Kidney capillary endothelial cell (primary cell): ENCODE measurements around the gene MGAT3.
"Not testable (repeated sequence)": the region's sequence is repeated elsewhere in the genome, so short reads cannot be mapped to it uniquely, and the experiment has no call there.

Experiments
- DNase-seq: peaks from one replicate; pipeline ENCODE4 v3.0.0-alpha.2; 2018; ENCODE audit warnings: low spot score

The MGAT3 gene, protein sequence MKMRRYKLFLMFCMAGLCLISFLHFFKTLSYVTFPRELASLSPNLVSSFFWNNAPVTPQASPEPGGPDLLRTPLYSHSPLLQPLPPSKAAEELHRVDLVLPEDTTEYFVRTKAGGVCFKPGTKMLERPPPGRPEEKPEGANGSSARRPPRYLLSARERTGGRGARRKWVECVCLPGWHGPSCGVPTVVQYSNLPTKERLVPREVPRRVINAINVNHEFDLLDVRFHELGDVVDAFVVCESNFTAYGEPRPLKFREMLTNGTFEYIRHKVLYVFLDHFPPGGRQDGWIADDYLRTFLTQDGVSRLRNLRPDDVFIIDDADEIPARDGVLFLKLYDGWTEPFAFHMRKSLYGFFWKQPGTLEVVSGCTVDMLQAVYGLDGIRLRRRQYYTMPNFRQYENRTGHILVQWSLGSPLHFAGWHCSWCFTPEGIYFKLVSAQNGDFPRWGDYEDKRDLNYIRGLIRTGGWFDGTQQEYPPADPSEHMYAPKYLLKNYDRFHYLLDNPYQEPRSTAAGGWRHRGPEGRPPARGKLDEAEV

DNA sequence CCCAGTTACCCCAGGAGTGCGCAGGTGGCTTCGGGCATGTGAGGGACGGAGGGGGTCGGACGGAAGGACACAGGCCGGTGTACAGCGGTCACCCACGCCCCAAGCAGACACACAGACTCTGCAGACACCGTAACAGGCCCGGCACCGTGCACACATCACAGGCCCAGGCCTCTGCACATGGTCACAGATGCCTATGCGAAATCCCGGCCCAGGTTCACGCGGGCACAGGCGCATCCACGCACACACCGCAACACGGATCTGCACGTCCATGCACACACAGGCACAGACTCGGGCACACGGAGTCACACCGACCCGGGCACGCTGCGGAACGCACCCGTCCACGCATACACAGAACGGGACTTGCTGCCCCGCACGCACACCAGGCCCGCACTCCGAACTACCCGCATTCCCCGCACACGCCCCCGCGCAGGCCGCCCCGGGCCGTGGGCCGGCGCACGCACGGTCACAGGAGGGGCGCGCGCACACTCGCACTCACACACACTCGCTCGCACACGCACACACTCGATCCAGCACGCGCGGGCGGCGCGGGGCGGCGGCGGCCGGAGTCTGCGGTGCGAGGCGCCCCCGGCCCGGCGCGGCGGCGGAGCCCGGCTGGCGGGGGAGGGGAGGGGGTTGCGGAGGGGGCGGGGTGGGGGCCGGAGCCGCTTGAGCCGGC is at the start of gene MGAT3:
Gene MGAT3, plus strand, starts transcription at position 491 of the 676 bp plus-strand sequence. CDS start 30,336 bp downstream, outside the sequence.
- DNase-seq: no peak

DNA sequence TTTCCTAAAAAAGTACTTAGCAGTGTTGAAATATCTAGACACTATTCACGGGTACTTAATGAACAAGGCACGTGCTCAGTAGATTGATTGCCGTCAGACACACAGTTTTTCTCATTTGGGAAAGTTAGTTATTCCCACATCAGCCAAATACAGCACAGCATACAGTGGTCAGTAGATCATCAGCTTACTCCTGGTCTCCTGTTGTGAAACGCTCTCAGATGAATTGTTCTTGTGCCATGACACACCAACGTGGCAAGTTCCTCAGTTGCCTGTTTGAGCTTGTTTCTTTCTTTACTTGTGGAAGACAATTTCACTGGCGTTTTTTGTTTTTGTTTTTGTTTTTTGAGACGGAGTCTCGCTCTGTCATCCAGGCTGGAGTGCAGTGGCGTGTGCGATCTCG is 48.6 kb upstream of the MGAT3 start:
- DNase-seq: no peak

DNA sequence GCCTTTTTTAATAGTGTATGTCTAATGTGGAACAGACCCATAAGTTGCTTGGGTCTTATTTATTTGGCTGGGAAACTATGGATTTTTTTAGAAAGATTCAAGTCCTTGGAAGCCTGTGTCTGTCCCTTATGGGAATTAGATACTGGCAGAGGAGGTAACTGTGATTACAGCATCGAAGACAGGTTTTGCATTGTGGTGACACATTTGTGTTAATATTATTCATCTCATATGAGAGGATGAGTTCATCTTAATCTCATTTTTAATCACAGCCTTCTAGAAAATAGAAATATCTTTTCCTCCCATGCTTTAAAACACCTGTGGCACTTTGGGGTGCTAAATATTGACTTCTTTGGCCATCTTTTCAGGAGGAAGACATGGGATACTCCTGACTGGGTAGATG is 48.0 kb upstream of the MGAT3 start:
- DNase-seq: no peak

DNA sequence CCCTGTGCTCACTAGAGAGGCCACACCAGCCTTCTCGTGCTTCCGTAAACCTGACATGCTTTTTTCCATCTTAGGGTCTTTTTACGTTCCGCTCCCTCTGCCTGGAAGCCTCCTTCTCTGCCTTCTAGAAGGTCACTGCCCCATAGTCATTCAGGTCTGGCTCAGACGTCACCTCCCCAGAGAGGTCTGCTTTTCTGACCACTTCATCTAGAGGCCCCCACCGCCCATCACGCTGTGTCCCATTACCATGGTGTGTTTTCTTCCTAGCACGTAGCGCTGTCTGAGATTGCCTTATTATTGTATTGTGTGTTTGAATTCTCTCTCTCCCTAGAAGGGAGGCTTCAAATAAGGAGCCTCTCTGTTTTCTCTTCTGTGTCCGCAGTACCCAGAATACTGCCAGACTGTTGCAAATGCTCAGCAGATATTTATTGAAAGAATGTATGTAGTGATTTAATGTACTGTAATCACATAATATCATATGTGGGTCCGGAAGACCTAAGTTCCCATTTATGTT is 47.2 kb upstream of the MGAT3 start:
- DNase-seq: no peak

DNA sequence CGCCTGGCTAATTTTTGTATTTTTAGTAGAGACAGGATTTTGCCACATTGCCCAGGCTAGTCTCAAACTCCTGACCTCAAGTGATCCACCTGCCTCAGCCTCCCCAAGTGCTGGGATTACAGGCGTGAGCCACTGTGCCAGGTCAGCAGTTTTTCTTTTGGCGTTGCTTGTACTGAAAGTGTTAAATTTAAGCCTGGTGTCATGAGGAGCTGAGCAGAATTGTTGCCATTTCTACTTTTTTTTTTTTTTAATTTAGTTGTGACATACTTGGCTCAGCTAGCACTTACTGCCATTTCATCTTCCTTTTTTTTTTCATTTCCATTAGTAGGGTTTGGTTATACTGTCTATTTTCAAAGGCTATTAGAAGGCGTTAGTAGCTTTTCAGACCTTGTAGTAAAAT is 46.5 kb upstream of the MGAT3 start:
- DNase-seq: no peak

DNA sequence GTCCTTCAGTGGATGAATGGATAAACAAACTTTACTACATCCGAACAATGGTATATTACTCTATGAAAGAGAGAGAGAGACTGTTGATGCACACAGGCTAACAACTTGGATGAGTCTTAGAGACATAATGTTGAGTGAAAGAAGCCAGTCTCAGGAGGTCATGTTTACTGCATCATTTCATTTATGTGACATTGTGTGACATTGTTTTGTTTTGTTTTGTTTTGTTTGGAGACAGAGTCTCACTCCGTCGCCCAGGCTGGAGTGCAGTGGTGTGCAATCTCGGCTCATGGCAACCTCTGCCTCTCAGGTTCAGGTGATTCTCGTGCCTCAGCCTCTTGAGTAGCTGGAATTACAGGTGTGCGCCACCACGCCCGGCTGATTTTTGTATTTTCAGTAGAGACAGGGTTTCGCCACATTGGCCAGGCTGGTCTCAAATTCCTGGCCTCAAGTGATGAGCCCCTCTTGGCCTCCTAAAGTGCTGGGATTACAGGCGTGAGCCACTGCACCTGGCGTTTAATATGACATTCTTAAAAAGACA is 44.9 kb upstream of the MGAT3 start:
- DNase-seq: not testable (repeated sequence)

DNA sequence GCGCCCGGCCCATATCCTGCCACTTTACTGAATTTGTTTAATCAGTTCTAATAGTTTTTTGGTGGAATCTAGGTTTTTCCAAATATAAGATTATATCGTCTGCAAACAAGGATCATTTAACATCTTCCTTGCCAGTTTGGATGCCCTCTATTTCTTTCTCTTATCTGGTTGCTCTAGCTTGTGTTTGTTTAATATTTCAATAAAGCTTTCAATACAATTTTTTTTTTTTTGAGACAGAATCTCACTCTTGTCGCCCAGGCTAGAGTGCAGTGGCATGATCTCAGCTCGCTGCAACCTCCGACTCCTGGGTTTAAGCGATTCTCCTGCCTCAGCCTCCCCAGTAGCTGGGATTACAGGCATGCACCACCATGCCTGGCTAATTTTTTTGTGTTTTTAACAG is 43.6 kb upstream of the MGAT3 start:
- not testable (repeated sequence) for DNase-seq

DNA sequence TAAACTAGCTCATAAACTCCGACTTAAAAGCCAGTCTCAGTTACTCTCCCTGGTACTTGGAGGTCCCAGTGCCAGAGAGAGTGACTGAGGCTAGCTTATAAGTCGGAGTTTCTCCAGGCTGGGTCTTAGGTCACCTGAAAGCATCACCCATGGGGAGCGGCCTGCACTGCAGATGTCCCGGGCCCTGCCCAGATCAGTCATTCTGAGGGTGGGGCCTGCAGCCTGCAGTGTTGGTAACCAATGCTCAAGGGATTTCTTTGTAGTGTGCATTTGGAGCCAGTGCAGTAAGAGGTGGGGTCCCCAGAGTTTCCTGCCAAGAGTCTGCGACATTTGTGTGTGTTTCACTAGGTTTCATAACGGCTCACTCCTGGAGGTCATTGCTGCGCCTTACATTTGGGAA is 42.4 kb upstream of the MGAT3 start:
- no peak for DNase-seq

DNA sequence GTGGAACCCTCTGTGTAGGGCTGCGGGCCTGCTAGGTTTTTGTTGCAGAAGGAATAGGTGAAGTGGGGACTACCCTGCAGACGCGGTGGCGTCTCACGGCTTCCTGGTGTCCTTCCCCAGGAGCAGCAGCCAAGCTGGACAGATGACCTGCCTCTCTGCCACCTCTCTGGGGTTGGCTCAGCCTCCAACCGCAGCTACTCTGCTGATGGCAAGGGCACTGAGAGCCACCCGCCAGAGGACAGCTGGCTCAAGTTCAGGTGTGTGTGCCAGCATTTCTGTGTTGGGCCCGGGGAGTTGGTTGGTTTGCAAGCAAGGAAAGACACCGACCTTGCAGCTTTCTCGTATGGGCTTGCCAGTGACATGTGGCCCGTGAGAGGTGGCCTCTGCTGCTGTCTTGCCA is 41.9 kb upstream of the MGAT3 start:
- no peak for DNase-seq

DNA sequence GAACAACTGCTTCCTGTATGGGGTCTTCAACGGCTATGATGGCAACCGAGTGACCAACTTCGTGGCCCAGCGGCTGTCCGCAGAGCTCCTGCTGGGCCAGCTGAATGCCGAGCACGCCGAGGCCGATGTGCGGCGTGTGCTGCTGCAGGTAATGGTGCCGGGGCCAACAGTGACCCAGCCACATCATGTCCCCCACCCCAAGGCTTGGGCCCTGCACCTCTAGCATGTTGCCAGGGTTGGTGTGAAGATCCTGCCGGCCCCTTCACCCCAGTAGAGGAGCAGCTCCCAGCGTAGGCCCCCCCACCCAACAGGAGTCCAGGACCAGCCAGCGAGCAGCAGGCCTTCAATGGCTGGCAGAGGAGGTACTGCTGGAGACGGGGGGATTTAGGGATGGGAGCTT is 41.3 kb upstream of the MGAT3 start:
- no peak for DNase-seq

DNA sequence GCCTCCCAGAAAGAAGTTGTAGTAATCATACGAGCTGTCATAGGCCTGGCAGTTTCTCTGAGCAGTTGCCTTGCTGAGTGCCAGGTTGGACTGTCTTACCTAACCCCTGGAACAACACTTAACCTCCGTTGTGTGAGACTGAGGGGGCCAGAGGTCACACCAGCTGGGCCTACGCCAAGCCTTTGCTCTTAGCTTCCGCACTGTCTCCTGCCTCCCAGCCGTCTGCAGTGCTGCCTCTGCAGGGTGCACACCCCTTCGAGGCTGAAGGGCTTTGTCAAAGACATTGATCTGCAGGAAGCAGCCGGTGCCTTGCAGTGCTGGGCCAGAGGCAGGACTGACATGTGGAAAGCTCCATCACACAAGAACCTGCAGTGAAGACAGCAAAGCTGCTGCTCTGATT is 40.5 kb upstream of the MGAT3 start:
- no peak for DNase-seq

DNA sequence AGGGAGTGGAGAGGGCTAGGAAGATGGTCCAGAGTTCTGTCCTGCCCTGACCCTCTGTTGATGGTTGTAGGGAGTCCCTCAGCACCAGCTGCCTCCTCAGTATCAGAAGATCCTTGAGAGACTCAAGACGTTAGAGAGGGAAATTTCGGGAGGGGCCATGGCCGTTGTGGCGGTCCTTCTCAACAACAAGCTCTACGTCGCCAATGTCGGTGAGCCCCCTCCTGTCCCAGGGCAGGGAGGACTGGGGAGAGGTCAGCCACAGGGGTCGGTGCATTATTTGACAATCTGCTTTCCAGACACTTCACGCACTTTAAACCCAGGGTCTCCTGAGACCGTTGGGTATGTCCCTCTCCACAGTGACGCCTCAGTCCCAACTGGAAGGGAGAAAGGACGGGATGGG is 39.2 kb upstream of the MGAT3 start:
- DNase-seq: no peak

DNA sequence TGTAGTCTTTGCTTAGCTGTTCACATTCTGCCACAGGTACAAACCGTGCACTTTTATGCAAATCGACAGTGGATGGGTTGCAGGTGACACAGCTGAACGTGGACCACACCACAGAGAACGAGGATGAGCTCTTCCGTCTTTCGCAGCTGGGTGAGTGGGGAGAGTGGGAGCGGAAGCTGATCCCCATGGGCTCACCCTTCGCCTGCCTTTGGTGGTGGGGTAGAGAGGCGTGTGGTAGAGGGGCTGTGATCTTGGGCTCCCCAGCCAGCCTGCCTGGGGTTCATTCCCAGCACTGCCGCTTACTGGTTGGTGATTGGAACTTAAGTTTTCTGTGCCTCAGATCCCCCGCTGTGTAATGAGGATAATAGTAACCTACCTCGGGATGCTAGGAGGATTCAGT is 38.1 kb upstream of the MGAT3 start:
- DNase-seq: no peak

DNA sequence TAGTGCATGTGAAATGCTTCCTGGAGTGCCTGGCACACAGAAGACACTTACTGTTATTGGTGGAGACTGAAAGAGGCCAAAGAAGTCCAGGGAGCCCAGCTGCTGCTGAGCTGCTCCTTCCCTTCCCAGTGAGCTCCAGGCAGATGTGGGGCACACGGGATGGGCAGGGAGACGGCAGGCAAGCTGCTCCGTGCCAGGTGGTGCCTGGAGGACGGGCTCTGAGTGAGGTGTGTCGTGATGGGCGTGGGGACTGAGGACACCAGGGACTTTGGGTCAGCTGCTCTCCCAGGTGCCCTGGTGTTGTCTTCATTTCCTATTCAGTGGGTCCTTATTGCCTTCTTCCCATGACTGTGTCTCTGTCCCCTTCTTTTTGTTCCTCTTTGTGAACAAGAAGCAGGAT is 37.7 kb upstream of the MGAT3 start:
- DNase-seq: no peak

DNA sequence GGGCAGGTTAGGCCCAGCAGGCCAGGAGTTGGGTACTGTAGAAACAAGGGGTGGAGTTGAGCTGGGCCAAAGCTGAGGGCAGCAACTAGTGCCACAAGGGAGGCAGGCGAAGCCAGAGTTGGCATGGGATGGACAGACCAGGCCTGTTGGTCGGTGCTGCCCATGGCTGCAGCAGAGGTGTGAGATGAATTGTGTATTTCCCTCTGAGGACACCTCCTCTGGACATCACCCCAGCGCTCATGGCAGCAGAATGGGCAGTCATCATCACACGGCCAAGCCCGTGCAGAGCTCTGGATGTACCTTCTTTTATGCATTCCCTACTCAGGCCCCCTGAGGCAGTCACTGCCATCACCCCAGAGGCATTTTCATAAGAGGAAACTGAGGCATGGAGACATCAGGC is 36.9 kb upstream of the MGAT3 start:
- no peak for DNase-seq

DNA sequence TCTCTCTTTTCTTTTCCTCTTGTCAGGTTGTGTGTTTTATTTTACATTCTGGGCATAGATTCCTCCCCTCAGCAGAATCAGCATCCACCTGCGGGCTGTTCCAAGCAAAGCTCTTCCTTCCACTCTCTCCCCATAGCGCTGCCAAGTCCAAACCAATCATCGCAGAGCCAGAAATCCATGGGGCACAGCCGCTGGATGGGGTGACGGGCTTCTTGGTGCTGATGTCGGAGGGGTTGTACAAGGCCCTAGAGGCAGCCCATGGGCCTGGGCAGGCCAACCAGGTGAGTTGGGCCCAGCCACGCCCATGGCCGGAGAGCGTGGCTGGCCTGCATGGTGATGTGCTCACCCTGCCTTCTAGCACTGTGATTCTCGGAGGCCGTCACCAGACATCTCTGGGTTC is 35.1 kb upstream of the MGAT3 start:
- no peak for DNase-seq

DNA sequence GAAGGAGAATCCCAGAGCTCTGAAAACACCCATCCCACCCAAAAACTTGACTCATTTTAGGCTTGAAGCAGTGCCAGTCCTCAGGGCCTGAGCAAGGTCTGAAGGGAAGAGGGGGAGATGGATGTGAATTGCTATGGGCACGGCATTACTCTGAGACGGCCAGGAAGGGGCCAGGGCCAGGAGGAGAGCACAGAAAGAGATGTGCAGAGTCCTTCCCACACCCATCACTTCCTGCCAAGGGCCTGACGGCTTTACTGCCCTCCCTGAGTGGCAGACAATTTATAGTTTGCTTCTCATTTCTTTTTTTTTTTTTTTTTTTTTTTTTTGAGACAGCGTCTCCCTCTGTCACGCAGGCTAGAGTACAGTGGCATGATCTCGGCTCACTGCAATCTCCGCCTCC is 34.7 kb upstream of the MGAT3 start:
- DNase-seq: no peak

DNA sequence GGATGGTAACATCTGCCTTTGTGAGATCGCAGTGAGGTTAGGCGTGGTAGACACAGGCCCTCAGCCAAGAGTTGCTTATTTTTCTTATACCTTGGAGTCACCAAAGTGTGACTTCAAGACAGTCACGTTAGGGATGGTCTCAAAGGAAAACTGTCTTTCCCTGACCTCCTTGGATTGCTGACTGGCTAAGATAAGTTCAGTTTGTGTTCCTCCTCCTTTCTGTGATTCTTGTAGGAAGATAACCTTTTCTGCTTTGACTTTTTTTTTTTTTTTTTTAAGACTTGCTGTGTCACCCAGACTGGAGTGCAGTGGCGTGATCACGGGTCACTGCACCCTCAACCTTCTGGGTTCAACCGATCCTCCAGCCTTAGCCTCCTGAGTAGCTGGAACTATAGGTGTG is 34.1 kb upstream of the MGAT3 start:
- no peak for DNase-seq

DNA sequence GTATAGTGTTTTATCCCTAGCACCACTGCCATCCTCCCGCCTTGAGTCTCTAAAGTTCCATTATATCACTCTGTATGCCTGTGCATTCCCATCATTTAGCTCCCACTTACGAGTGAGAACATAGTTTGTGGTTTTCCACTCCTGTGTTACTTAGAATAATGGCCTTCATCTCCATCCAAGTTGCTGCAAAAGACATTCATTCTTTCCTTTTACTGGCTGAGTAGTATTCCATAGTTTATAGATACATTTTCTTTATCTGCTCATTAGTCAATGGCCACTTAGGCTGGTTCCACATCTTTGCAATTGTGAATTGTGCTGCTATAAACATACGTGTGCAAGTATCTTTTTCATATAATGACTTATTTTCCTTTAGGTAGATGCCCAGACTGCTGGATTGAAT is 32.8 kb upstream of the MGAT3 start:
- DNase-seq: no peak

DNA sequence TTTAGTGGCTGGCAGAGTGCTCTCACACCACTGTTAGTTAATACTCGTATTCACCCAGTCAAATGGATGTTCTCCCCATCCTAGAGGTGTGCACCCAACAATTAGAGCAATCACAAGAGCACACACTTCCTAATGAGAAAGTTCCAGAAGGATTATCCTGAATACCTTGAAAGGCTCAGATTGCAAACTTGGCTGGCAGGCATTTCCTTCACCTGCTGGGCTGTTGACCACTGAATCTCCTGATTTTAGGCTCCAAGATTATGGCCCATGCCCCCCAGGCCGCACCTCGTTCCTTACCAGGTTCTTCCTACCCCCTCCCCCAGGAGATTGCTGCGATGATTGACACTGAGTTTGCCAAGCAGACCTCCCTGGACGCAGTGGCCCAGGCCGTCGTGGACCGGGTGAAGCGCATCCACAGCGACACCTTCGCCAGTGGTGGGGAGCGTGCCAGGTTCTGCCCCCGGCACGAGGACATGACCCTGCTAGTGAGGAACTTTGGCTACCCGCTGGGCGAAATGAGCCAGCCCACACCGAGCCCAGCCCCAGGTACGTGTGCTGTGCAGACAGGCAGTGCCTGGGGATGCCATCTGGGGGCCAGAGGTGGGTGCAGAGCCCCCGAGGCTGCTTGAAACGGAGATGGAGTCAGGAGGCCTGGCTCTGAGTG is 30.3 kb upstream of the MGAT3 start:
- no peak for DNase-seq

DNA sequence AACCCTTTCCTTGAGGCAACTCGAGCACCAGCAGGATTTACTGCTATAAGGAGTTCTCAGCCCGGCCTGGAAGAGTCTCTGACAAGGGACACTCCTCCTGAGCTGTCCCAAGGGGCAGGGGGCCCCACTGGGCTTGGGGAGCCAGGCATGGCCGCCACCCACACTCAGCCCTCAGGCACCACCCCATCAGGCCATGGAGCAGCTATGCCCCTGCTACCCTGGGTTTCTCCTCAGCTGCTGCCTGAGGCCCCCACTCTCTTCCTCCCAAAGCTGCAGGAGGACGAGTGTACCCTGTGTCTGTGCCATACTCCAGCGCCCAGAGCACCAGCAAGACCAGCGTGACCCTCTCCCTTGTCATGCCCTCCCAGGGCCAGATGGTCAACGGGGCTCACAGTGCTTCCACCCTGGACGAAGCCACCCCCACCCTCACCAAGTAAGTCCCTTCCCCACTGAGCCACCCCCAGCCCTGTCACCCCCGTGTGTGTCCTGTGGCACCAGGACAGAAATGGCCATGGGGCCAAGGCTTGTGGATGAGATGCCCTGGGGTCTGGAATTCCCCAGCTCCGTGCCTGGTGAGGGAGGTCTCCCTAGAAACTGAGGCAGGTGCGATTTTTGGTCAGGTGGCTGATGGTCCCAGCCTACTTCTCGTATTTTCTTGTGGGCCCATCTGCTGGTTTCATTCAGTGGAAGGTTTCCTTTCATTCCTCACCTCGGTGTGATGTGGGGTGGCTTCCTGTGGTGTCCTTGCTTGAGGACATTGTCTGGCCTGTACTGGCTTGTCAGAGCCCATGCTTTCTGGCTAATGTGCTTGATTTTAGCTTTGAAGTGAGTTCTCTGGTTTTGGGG is 28.8 kb upstream of the MGAT3 start:
- DNase-seq: no peak
